ENCODE data around the gene CEP63.
"Not testable (repeated sequence)": the region's sequence is repeated elsewhere in the genome, so short reads cannot be mapped to it uniquely, and the experiment has no call there.

CEP63 gene

DNA sequence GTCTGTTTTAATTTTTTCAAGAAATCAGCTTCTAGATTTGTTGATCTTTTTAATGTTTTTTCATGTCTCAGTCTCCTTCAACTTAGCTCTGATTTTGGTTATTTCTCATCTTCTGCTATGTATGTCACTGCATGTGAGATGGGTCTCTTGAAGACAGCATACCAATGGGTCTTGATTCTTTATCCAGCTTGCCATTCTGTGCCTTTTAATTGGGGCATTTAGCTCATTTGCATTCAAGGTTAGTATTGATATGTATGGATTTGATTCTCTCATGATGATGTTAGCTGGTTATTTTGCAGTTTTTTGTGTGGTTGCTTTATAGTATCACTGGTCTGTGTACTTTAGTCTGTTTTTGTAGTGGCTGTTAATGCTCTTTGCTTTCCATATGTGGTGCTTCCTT is 39.4 kb downstream of the CEP63 start:
- no peak overlapping the region for H3K27ac ChIP-seq (ENCODE audit: low read depth, low read length)
- H3K36me3 ChIP-seq (ENCODE audit: insufficient read depth, low read length) = no peaks in the 10 kb centered on the region
- H3K9me3 ChIP-seq (ENCODE audit: low read length) = no peaks in the 10 kb centered on the region
- H3K4me3 ChIP-seq (ENCODE audit: low read depth in 1 of 2, low read length in 2 of 2) = no peak overlapping the region
- no peaks in the 10 kb centered on the region for H3K4me1 ChIP-seq (ENCODE audit: insufficient read depth, low read length)
- H3K27me3 ChIP-seq (ENCODE audit: control insufficient read depth in 1 of 2, insufficient read depth in 2 of 2, low read length in 2 of 2) = no peaks in the 10 kb centered on the region
- no peak overlapping the region for H3K9ac ChIP-seq (ENCODE audit: low read length)

DNA sequence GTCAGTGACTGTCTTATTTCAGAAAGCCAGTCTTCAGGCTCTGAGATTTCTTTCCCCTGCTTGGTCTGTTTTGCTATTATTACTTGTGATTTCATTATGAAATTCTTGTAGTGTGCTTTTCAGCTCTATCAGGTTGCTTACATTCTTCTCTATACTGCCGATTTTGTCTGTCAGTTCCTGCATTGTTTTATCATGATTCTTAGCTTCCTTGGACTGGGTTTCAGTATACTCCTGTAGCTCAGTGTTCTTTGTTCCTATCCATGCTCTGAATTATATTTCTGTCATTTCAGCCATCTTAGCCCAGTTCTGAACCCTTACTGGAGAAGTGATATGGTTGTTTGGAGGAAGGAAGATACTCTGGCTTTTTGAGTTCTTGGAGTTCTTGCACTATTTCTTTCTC is 40.5 kb downstream of the CEP63 start:
- Histone ChIP-seq H3K36me3 (ENCODE audit: insufficient read depth, low read length) (no peaks in the 10 kb centered on the region), H3K27ac (ENCODE audit: low read depth, low read length) (no peak overlapping the region), H3K27me3 (ENCODE audit: control insufficient read depth in 1 of 2, insufficient read depth in 2 of 2, low read length in 2 of 2) (no peaks in the 10 kb centered on the region), H3K9me3 (ENCODE audit: low read length) (no peaks in the 10 kb centered on the region), H3K4me3 (ENCODE audit: low read depth in 1 of 2, low read length in 2 of 2) (no peak overlapping the region), H3K4me1 (ENCODE audit: insufficient read depth, low read length) (no peaks in the 10 kb centered on the region), H3K9ac (ENCODE audit: low read length) (no peak overlapping the region)

DNA sequence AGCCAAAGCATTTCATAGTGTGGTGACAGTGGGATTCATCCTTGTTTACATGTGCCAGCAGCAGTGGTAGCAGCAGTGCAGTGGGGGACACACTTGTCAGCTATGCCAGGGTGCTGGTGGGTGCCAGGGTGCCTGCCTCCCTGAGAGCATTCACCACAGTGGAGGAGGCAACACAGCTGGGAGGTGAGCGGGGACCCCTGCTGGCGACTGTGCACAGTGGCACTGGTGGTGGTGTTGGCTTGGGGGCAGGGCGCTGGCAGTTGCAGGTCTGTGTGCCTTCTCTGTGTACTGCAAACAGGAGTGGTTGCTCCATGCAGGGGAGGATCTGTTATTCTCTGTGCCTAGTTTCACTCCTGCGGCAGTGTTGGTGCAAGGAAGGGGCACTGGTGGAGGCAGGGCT is 41.2 kb downstream of the CEP63 start:
- H3K4me1 ChIP-seq (ENCODE audit: insufficient read depth, low read length) = no peaks in the 10 kb centered on the region
- H3K4me3 ChIP-seq (ENCODE audit: low read depth in 1 of 2, low read length in 2 of 2) = no peak overlapping the region
- no peaks in the 10 kb centered on the region for H3K9me3 ChIP-seq (ENCODE audit: low read length)
- no peaks in the 10 kb centered on the region for H3K36me3 ChIP-seq (ENCODE audit: insufficient read depth, low read length)
- no peaks in the 10 kb centered on the region for H3K27me3 ChIP-seq (ENCODE audit: control insufficient read depth in 1 of 2, insufficient read depth in 2 of 2, low read length in 2 of 2)
- H3K27ac ChIP-seq (ENCODE audit: low read depth, low read length) = no peak overlapping the region
- no peak overlapping the region for H3K9ac ChIP-seq (ENCODE audit: low read length)

DNA sequence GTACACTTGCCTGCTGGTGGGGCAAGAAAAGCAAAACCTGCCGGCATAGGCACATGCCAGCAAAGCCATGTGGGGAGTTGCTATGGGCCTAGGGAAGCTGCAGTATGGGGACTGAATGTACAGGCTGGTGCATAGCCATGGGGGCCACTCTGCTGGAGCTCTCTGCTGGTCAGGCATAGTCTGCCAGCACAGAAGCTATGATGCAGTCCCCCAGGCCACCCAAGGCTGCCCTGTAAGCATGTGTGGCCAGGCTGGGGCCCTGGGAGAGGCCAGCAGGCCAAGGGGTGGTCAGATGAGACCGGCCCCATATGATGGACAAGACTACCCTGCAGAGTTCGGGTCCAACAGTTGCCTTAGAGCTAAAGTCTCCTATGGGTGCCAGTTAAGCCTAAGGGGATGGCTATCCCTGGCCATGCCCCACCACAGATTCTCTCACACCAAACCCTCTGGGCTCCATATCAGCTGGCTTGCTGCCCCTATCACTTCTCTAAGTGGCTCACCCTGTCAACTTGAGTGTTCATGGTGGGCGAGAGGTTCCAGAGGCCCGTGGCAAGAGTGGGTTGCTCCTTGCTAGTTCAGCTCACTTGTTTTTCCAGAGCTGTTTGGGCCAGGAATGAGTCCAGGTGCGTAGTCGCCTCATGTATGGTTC is 41.8 kb downstream of the CEP63 start:
- H3K4me3 ChIP-seq (ENCODE audit: low read depth in 1 of 2, low read length in 2 of 2) = no peak overlapping the region
- no peaks in the 10 kb centered on the region for H3K27me3 ChIP-seq (ENCODE audit: control insufficient read depth in 1 of 2, insufficient read depth in 2 of 2, low read length in 2 of 2)
- peaks cover under 1% of the 10 kb centered on the region for H3K36me3 ChIP-seq (ENCODE audit: insufficient read depth, low read length)
- no peak overlapping the region for H3K9ac ChIP-seq (ENCODE audit: low read length)
- H3K27ac ChIP-seq (ENCODE audit: low read depth, low read length) = no peak overlapping the region
- no peaks in the 10 kb centered on the region for H3K4me1 ChIP-seq (ENCODE audit: insufficient read depth, low read length)
- H3K9me3 ChIP-seq (ENCODE audit: low read length) = no peaks in the 10 kb centered on the region

DNA sequence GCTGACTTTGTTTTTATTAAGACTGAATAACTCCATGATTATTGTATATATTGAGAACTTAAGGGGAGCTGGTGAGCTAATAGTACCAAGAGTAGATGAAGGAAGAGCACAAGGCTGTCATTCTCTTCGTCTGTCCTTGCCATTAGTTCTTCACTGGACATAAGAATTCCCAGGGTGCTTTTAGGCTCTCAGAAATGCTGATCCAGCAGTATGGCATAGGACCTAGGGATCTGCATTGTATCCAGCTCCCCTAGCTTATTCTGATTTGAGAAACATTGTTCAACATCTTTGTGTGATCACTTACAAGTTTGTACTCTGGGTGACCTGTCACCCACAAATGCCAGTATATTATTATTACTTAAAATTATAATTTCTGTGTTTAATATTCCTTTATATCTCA is 47.6 kb downstream of the CEP63 start:
- Histone ChIP-seq H3K9me3 (ENCODE audit: low read length) (no peaks in the 10 kb centered on the region), H3K9ac (ENCODE audit: low read length) (no peak overlapping the region), H3K27me3 (ENCODE audit: control insufficient read depth in 1 of 2, insufficient read depth in 2 of 2, low read length in 2 of 2) (no peaks in the 10 kb centered on the region), H3K36me3 (ENCODE audit: insufficient read depth, low read length) (peaks cover 25% of the 10 kb centered on the region), H3K27ac (ENCODE audit: low read depth, low read length) (no peak overlapping the region), H3K4me3 (ENCODE audit: low read depth in 1 of 2, low read length in 2 of 2) (no peak overlapping the region), H3K4me1 (ENCODE audit: insufficient read depth, low read length) (no peaks in the 10 kb centered on the region)

DNA sequence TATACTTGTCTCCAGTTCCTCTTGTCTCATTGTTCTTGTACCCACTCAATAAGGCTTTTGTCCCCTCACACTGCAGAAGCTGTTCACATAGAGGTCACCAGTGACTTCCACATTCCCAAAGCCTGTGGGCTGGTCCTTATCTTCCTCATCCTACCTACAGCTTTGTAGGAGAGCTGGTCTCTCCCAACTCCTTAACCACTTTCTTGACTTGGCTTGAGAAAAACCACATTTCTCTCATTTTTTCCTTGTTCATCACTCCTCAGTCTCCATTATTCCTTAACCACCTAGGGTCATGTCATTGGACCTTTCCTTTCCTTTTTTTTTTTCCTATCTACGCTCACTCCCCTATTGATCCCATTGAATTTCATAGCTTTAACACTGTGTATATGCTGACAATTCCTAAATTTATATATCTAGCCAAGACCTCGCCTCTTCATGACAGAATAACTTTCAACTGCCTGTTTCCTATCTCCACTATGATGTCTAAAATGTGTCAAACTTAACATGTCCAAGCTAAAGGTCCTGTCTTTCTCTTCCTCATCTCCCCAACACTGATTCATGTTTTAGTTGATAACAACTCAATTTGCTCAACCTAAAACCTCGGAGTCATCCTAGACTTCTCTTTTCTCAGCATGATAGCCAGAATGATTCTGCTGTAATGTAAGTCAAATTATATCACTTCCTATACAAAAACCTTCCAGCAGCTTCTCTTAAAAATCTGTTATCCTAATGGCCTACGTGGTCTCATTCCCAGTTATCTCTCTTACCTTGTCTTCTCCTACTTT is 49.5 kb downstream of the CEP63 start:
- no peaks in the 10 kb centered on the region for H3K27me3 ChIP-seq (ENCODE audit: control insufficient read depth in 1 of 2, insufficient read depth in 2 of 2, low read length in 2 of 2)
- no peak overlapping the region for H3K27ac ChIP-seq (ENCODE audit: low read depth, low read length)
- no peak overlapping the region for H3K4me3 ChIP-seq (ENCODE audit: low read depth in 1 of 2, low read length in 2 of 2)
- no peaks in the 10 kb centered on the region for H3K4me1 ChIP-seq (ENCODE audit: insufficient read depth, low read length)
- H3K9ac ChIP-seq (ENCODE audit: low read length) = no peak overlapping the region
- peaks cover 25% of the 10 kb centered on the region for H3K36me3 ChIP-seq (ENCODE audit: insufficient read depth, low read length)
- no peaks in the 10 kb centered on the region for H3K9me3 ChIP-seq (ENCODE audit: low read length)

DNA sequence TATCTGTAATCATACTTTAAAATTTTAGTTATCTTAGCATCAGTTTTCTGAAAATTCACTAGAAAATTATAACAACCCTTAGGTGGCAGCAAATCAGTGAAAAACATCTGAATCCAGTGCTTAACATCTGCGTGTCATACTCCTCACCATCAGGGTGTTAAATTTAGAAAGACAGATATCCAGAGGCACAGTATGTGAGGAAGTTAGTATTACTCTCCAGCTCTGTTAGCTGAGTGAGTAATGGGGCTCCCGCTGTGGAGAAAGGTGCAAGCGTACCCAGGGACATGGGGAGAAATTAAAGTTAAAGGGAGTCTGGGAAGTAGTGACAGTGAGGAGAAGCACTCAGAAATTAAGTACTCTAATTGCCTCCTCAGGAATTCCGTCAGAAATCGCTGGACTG is 50.9 kb downstream of the CEP63 start:
- Histone ChIP-seq H3K27ac (ENCODE audit: low read depth, low read length) (no peak overlapping the region), H3K9ac (ENCODE audit: low read length) (no peak overlapping the region), H3K4me1 (ENCODE audit: insufficient read depth, low read length) (no peaks in the 10 kb centered on the region), H3K4me3 (ENCODE audit: low read depth in 1 of 2, low read length in 2 of 2) (no peak overlapping the region), H3K36me3 (ENCODE audit: insufficient read depth, low read length) (peaks cover 25% of the 10 kb centered on the region), H3K9me3 (ENCODE audit: low read length) (no peaks in the 10 kb centered on the region), H3K27me3 (ENCODE audit: control insufficient read depth in 1 of 2, insufficient read depth in 2 of 2, low read length in 2 of 2) (no peaks in the 10 kb centered on the region)

DNA sequence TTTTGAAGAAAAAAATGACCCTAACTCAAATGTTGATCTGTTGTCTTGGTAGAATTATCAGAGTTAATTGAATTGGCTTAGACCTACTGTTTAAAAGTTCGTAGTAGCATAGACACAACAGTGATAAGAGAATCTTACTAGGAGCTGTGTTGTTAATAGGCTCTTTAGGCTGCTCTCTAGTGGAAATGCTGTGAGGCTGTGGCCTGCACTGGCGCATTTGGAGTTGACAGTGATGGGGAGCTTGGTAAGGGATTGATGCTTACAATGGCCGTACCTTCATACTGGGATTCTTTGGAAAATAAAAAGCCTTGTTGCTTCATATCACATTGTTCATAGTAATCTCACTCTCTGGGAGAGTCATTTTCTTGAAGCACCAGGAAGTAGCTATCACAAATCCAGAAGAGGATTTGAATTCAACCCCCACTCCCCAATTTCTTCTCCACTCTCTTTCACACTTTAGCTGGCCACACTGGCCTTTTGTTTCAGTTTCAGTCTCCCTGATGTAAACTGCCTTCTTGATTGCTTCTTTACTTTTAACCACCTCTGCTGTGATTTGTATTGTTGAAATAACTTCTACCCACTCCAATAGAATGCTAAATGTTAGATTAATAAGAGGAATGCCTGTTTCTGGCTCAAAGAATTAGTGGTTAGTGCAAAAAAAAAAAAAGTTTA is 56.6 kb downstream of the CEP63 start:
- Histone ChIP-seq H3K4me3 (ENCODE audit: low read depth in 1 of 2, low read length in 2 of 2) (no peak overlapping the region), H3K27ac (ENCODE audit: low read depth, low read length) (no peak overlapping the region), H3K4me1 (ENCODE audit: insufficient read depth, low read length) (no peaks in the 10 kb centered on the region), H3K27me3 (ENCODE audit: control insufficient read depth in 1 of 2, insufficient read depth in 2 of 2, low read length in 2 of 2) (no peaks in the 10 kb centered on the region), H3K9ac (ENCODE audit: low read length) (no peak overlapping the region), H3K36me3 (ENCODE audit: insufficient read depth, low read length) (peaks cover 14% of the 10 kb centered on the region), H3K9me3 (ENCODE audit: low read length) (no peaks in the 10 kb centered on the region)

DNA sequence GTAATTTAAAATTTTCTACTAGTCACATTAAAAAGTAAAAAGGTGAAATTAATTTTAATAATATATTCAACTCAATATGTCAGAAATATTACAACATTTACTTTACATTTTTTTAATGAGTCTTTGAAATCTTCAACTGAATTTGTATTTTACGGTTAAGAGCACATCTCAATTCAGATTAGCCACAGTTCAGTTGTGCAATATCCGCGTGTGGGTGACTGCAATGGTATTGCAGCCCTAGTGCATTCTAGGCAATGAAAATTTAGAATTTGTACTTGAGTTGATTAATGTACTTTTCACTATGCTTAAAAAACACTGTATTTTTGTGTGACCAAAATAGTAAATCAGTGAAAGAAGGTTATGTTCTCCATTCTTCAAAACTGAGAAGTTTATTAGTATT is 57.3 kb downstream of the CEP63 start:
- Histone ChIP-seq H3K4me1 (ENCODE audit: insufficient read depth, low read length) (no peaks in the 10 kb centered on the region), H3K4me3 (ENCODE audit: low read depth in 1 of 2, low read length in 2 of 2) (no peak overlapping the region), H3K27ac (ENCODE audit: low read depth, low read length) (no peak overlapping the region), H3K9ac (ENCODE audit: low read length) (no peak overlapping the region), H3K27me3 (ENCODE audit: control insufficient read depth in 1 of 2, insufficient read depth in 2 of 2, low read length in 2 of 2) (no peaks in the 10 kb centered on the region), H3K36me3 (ENCODE audit: insufficient read depth, low read length) (peaks cover 14% of the 10 kb centered on the region), H3K9me3 (ENCODE audit: low read length) (no peaks in the 10 kb centered on the region)

DNA sequence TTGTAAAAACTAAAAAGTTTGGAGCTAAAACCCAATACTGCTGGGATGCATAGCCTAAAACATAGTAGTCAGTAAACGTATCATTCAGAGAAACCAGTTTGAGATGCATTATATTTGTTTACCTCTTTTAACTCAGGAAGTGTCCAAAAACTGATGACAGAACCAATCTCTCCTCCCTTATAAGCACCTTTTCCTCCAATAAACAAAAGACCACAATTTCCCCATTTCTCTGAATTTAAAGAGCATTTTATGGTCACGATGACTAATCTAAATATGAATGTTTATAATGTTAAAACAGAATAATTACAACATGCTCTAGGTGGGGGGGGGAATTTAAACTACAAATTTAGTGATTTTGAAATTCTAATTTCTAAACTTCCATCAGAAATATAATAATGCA is 58.5 kb downstream of the CEP63 start:
- Histone ChIP-seq H3K4me3 (ENCODE audit: low read depth in 1 of 2, low read length in 2 of 2) (no peak overlapping the region), H3K9ac (ENCODE audit: low read length) (no peak overlapping the region), H3K27ac (ENCODE audit: low read depth, low read length) (no peak overlapping the region), H3K4me1 (ENCODE audit: insufficient read depth, low read length) (no peaks in the 10 kb centered on the region), H3K36me3 (ENCODE audit: insufficient read depth, low read length) (peaks cover 15% of the 10 kb centered on the region), H3K9me3 (ENCODE audit: low read length) (no peaks in the 10 kb centered on the region), H3K27me3 (ENCODE audit: control insufficient read depth in 1 of 2, insufficient read depth in 2 of 2, low read length in 2 of 2) (no peaks in the 10 kb centered on the region)

DNA sequence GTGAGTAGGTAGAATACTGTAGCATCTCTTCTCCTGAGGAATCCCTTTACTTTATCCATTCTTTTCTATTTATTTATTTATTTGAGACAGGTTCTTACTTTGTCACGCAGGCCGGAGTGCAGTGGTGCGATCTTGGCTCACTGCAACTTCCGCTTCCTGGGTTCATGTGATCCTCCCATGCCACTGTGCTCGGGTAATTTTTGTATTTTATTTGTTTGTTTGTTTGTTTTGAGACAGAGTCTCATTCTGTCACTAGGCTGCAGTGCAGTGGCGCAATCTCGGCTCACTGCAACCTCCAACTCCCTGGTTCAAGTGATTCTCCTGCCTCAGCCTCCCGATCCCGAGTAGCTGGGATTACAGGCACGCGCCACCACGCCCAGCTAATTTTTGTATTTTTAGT is 58.9 kb downstream of the CEP63 start:
- H3K9ac ChIP-seq (ENCODE audit: low read length); H3K9me3 ChIP-seq (ENCODE audit: low read length); H3K27ac ChIP-seq (ENCODE audit: low read depth, low read length); H3K4me3 ChIP-seq (ENCODE audit: low read depth in 1 of 2, low read length in 2 of 2); H3K27me3 ChIP-seq (ENCODE audit: control insufficient read depth in 1 of 2, insufficient read depth in 2 of 2, low read length in 2 of 2); H3K4me1 ChIP-seq (ENCODE audit: insufficient read depth, low read length): not testable (repeated sequence)
- H3K36me3 ChIP-seq (ENCODE audit: insufficient read depth, low read length) = peaks cover 15% of the 10 kb centered on the region

All from muscle layer of colon (tissue), 2 donors.